ENCODE results near the gene MRPL3. TPM values are rescaled to one million over a fixed set of nuclear protein-coding genes. Genes with fewer than 3 reads are reported as not detected.

The MRPL3 gene
- total and polyA plus RNA-seq, 7 donors = 61.8 to 86.9 (median 73.8) TPM

GRCh38 chr3:131421301-131421700 is 81.5 kb downstream of the MRPL3 start:
- no peaks in the 10 kb centered on the region for H3K4me1 ChIP-seq
- no peak for TF ChIP-seq POLR2AphosphoS5 (IDR thresholded peaks at IDR 0.05)
- H3K27ac ChIP-seq = no peak overlapping the region
- 86% methylated on average over 1 of the region's 1 CpG for WGBS, 2 donors
- H3K9me3 ChIP-seq = peaks cover 0 to 3% (median 0%) of the 10 kb centered on the region in 4 donors
- H3K27me3 ChIP-seq = no peaks in the 10 kb centered on the region
- DNase-seq = no peak
- no peak overlapping the region for H3K4me3 ChIP-seq
- intact Hi-C loops (cut with DNase I) = no loop called here
- no peaks in the 10 kb centered on the region for H3K36me3 ChIP-seq

- Histone ChIP-seq H3K27ac (no peak overlapping the region), H3K9me3 (no peaks in the 10 kb centered on the region), H3K27me3 (no peaks in the 10 kb centered on the region), H3K4me1 (no peaks in the 10 kb centered on the region), H3K4me3 (no peak overlapping the region), H3K36me3 (no peaks in the 10 kb centered on the region)
- intact Hi-C loops (cut with DNase I) = no loop called here
- 84 to 85% methylated on average over 2 of the region's 2 CpGs for WGBS, 2 donors
- no peak for DNase-seq
- TF ChIP-seq EP300 (IDR thresholded peaks at IDR 0.05) (no peak), POLR2AphosphoS5 (IDR thresholded peaks at IDR 0.05) (no peak), POLR2A (IDR thresholded peaks at IDR 0.05) (no peak), CTCF (IDR thresholded peaks at IDR 0.05) (no peak)
Observed at GRCh38 chr3:131417751-131418150, 85.0 kb downstream of the MRPL3 start.

Small RNAs within 50 kb of the gene (small RNA-seq; reads per million reads assigned to genes)
- 0 reads per million in 3 donors for gene AC107027.2
- 7.1 to 10.2 (median 9.3) reads per million in 3 donors for gene SNORA58

Other genes with a start within 250 kb of the MRPL3 start
- gene NUDT16, start 121.2 kb downstream of the MRPL3 start, total RNA-seq = 10 to 100 TPM; 17.6 to 26.0 (median 21.8) TPM
- gene NUDT16, start 121.2 kb downstream of the MRPL3 start, polyA plus RNA-seq = 10 to 100 TPM; 28.2 to 36.2 (median 36.1) TPM